CMK (cell line): ENCODE results near the gene MIB2.

Experiments
- DNase-seq: peaks from one replicate; pipeline ENCODE4 v3.0.0-alpha.2; 2010; ENCODE audit warnings: low read depth

The MIB2 gene

GRCh38 chr1:1598051-1598719 lies 17.1 kb upstream of the MIB2 start:
- DNase-seq: no peak

- DNase-seq: no peak
These were observed 16.6 kb upstream of the MIB2 start for GRCh38 chr1:1598720-1599029.

GRCh38 chr1:1599030-1599934 lies 16.0 kb upstream of the MIB2 start:
- peak; percentile 56 for DNase-seq

GRCh38 chr1:1599935-1600860 lies 15.1 kb upstream of the MIB2 start, which contains the start of gene FNDC10:
Gene FNDC10, minus strand, starts transcription at chr1:1600135. Its CDS starts 120 bp downstream, at chr1:1600015.
- no peak for DNase-seq

GRCh38 chr1:1600861-1601563 lies 14.3 kb upstream of the MIB2 start:
- no peak for DNase-seq

- no peak for DNase-seq
These were observed 13.6 kb upstream of the MIB2 start for GRCh38 chr1:1601564-1602303.

GRCh38 chr1:1602304-1602967 lies 12.9 kb upstream of the MIB2 start:
- DNase-seq: no peak

GRCh38 chr1:1602968-1603506 lies 12.3 kb upstream of the MIB2 start:
- no peak for DNase-seq

GRCh38 chr1:1603671-1604373 lies 11.5 kb upstream of the MIB2 start:
- DNase-seq: no peak

GRCh38 chr1:1604374-1605033 lies 10.8 kb upstream of the MIB2 start:
- no peak for DNase-seq

- no peak for DNase-seq
These were observed 10.2 kb upstream of the MIB2 start for GRCh38 chr1:1605034-1605591.

GRCh38 chr1:1605724-1606123 lies 9.6 kb upstream of the MIB2 start:
- no peak for DNase-seq

- DNase-seq: no peak
These were observed 9.1 kb upstream of the MIB2 start for GRCh38 chr1:1606232-1606631.

GRCh38 chr1:1609822-1610485 lies 5.3 kb upstream of the MIB2 start:
- no peak for DNase-seq

- no peak for DNase-seq
These were observed 4.5 kb upstream of the MIB2 start for GRCh38 chr1:1610796-1611195.

GRCh38 chr1:1612104-1612400 lies 3.2 kb upstream of the MIB2 start:
- no peak for DNase-seq

GRCh38 chr1:1613509-1614082 lies 1.7 kb upstream of the MIB2 start:
- DNase-seq: no peak
